GM21360 (cell line): ENCODE results near the gene ARMC9.
"Not testable (repeated sequence)": the region's sequence is repeated elsewhere in the genome, so short reads cannot be mapped to it uniquely, and the experiment has no call there.

Experiments used
- ATAC-seq: cut with Tn5 transposase; IDR thresholded peaks from one replicate; pipeline ENCODE4 v1.9.1; 2021; ENCODE audit warnings: mild to moderate bottlenecking, moderate library complexity; ENCODE audit not compliant: unreplicated experiment

Gene ARMC9

GRCh38 chr2:231181860-231182512 lies 16.4 kb upstream of the ARMC9 start:
- no peak for ATAC-seq

- no peak for ATAC-seq
Measured at GRCh38 chr2:231182513-231182899, 15.9 kb upstream of the ARMC9 start.

GRCh38 chr2:231183851-231184250 lies 14.6 kb upstream of the ARMC9 start:
- ATAC-seq, result no peak

GRCh38 chr2:231184319-231184718 lies 14.1 kb upstream of the ARMC9 start:
- no peak for ATAC-seq

GRCh38 chr2:231185050-231185725 lies 13.2 kb upstream of the ARMC9 start:
- no peak for ATAC-seq

- no peak for ATAC-seq
Measured at GRCh38 chr2:231185886-231186285, 12.5 kb upstream of the ARMC9 start.

- no peak for ATAC-seq
Measured at GRCh38 chr2:231186325-231186724, 12.1 kb upstream of the ARMC9 start.

- ATAC-seq, result no peak
Measured at GRCh38 chr2:231187736-231188505, 10.5 kb upstream of the ARMC9 start.

- ATAC-seq, result no peak
Measured at GRCh38 chr2:231188506-231189170, 9.8 kb upstream of the ARMC9 start.

- no peak for ATAC-seq
Measured at GRCh38 chr2:231189171-231189530, 9.3 kb upstream of the ARMC9 start.

- ATAC-seq, result no peak
Measured at GRCh38 chr2:231189571-231190495, 8.6 kb upstream of the ARMC9 start.

- no peak for ATAC-seq
Measured at GRCh38 chr2:231190531-231191197, 7.8 kb upstream of the ARMC9 start.

GRCh38 chr2:231191896-231192872 lies 6.2 kb upstream of the ARMC9 start:
- no peak for ATAC-seq

GRCh38 chr2:231193216-231193615 lies 5.2 kb upstream of the ARMC9 start:
- ATAC-seq, result no peak

GRCh38 chr2:231196592-231196991 lies 1.8 kb upstream of the ARMC9 start:
- ATAC-seq, result no peak

GRCh38 chr2:231197196-231197595 lies 1.2 kb upstream of the ARMC9 start:
- ATAC-seq, result not testable (repeated sequence)

- no peak for ATAC-seq
Measured at GRCh38 chr2:231197706-231198290, 633 bp upstream of the ARMC9 start.

- ATAC-seq, result no peak
Measured at GRCh38 chr2:231199219-231199618, 788 bp downstream of the ARMC9 start.
